ENCODE measurements around the gene ADAMTS2.

DNA sequence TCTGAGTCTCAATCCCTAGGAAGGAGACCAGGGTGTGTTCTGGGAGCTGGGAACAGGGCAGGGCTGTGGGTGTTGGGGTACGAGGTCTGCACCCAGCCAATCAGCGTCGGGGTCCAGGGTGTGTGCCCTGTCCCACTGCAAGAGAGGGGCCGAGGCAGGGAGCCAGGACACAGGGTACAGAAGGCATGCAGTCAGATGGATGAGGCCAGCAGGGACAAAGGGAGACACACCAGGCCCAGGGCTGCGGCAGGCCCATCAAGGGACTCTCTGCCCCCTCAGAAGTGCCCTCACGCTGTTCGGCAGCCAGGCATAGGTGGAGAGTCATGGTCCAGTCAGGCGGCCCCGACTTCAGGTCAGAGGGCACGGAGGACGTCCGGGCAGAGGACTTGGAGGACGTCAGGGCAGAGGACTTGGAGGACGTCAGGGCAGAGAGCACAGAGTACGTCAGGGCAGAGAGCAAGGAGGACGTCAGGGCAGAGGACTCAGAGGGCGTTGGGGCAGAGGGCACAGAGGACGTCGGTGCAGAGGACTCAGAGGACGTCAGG lies 28.8 kb upstream of the ADAMTS2 start:
- TF ChIP-seq, protein P1, sequence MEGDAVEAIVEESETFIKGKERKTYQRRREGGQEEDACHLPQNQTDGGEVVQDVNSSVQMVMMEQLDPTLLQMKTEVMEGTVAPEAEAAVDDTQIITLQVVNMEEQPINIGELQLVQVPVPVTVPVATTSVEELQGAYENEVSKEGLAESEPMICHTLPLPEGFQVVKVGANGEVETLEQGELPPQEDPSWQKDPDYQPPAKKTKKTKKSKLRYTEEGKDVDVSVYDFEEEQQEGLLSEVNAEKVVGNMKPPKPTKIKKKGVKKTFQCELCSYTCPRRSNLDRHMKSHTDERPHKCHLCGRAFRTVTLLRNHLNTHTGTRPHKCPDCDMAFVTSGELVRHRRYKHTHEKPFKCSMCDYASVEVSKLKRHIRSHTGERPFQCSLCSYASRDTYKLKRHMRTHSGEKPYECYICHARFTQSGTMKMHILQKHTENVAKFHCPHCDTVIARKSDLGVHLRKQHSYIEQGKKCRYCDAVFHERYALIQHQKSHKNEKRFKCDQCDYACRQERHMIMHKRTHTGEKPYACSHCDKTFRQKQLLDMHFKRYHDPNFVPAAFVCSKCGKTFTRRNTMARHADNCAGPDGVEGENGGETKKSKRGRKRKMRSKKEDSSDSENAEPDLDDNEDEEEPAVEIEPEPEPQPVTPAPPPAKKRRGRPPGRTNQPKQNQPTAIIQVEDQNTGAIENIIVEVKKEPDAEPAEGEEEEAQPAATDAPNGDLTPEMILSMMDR (IDR thresholded peaks at IDR 0.05; ENCODE audit: borderline replicate concordance, extremely low read depth, low read length, poor library complexity, severe bottlenecking) = no peak
- TF ChIP-seq EZH2 (IDR thresholded peaks at IDR 0.05; ENCODE audit: borderline replicate concordance, low read depth, low read length, severe bottlenecking) = no peak

Measured in DND-41 (cell line).